ENCODE measurements around the gene WWC2.
"Not testable (repeated sequence)": the region's sequence is repeated elsewhere in the genome, so short reads cannot be mapped to it uniquely, and the experiment has no call there.

The WWC2 gene

DNA sequence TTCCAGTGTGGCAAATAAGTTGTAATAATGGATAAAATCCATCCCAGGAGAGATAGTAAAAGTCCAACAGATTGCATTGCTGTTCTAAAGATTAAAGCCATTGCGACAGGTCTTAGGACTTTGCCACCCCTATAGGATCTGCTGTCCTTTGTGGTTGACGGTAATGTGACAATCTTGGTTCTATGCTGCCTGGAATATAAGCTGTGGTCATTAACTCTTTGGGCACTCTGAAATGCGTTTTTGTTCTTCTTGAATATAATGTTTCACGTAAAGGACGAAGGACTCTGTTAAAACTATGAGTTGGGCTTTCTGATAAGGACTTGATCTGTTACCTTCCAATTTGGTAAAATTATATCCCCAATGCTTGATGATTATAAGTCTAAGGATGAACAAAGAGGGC lies 223.3 kb downstream of the WWC2 start, which contains the start of gene CLDN24:
CLDN24 (minus strand) TSS at position 101 of the 400 bp plus-strand sequence; CDS start at position 101, 0 bp downstream.
- Histone ChIP-seq H3K27ac (ENCODE audit: low read depth, low read length) (no peak within 1 kb of the TSS), H3K4me3 (ENCODE audit: low read depth in 1 of 2, low read length in 2 of 2) (no peak within 1 kb of the TSS), H3K36me3 (ENCODE audit: control insufficient read depth in 1 of 2, insufficient read depth in 2 of 2, low read length in 2 of 2) (no peaks in the 10 kb centered on the region), H3K9me3 (ENCODE audit: control insufficient read depth in 1 of 2, low read length in 2 of 2) (no peaks in the 10 kb centered on the region), H3K27me3 (ENCODE audit: control insufficient read depth in 1 of 2, insufficient read depth in 2 of 2, low read length in 2 of 2) (no peaks in the 10 kb centered on the region), H3K9ac (ENCODE audit: low read depth in 1 of 2, low read length in 2 of 2) (no peak within 1 kb of the TSS), H3K4me1 (ENCODE audit: control insufficient read depth in 1 of 2, insufficient read depth in 2 of 2, low read length in 2 of 2) (no peaks in the 10 kb centered on the region)

DNA sequence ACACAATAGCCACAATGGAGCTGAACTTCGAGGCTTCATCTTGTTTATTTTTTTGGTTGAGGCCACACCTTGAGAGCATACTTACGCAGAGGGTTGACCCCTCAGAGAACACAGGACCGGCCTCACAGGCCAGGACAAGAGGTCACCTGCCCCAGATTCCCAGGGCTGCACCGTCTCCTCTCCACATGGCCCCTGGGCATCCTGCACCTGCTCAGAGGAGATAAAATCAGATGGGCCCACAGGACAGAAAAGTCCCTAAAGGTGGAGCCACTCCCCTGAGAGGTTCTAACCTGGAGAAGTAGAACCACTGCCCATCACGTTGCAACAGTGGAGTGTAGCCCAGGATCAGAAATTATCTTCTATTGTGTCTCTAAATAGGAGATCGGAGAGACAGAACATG lies 224.2 kb downstream of the WWC2 start:
- Histone ChIP-seq H3K4me1 (ENCODE audit: control insufficient read depth in 1 of 2, insufficient read depth in 2 of 2, low read length in 2 of 2) (no peaks in the 10 kb centered on the region), H3K36me3 (ENCODE audit: control insufficient read depth in 1 of 2, insufficient read depth in 2 of 2, low read length in 2 of 2) (no peaks in the 10 kb centered on the region), H3K27me3 (ENCODE audit: control insufficient read depth in 1 of 2, insufficient read depth in 2 of 2, low read length in 2 of 2) (no peaks in the 10 kb centered on the region), H3K9ac (ENCODE audit: low read depth in 1 of 2, low read length in 2 of 2) (no peak overlapping the region), H3K9me3 (ENCODE audit: control insufficient read depth in 1 of 2, low read length in 2 of 2) (no peaks in the 10 kb centered on the region), H3K4me3 (ENCODE audit: low read depth in 1 of 2, low read length in 2 of 2) (no peak overlapping the region), H3K27ac (ENCODE audit: low read depth, low read length) (no peak overlapping the region)

DNA sequence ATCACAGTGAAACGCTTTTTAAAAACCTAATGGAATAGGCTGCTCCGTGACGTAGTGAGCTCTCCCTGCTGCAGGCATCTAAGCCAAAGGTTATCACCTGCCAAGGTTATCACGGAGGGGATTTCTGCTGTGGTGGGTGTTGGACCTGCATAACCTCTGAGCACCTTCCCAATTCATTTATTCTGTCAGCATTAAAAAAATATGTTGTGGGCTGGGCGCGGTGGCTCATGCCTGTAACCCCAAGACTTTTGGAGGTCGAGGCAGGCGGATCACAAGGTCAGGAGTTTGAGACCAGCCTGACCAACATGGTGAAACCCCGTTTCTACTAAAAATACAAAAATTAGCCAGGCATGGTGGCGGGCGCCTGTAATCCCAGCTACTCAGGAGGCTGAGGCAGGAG lies 225.0 kb downstream of the WWC2 start:
- not testable (repeated sequence) for H3K4me3 ChIP-seq (ENCODE audit: low read depth in 1 of 2, low read length in 2 of 2); H3K27ac ChIP-seq (ENCODE audit: low read depth, low read length); H3K36me3 ChIP-seq (ENCODE audit: control insufficient read depth in 1 of 2, insufficient read depth in 2 of 2, low read length in 2 of 2); H3K9ac ChIP-seq (ENCODE audit: low read depth in 1 of 2, low read length in 2 of 2); H3K27me3 ChIP-seq (ENCODE audit: control insufficient read depth in 1 of 2, insufficient read depth in 2 of 2, low read length in 2 of 2); H3K4me1 ChIP-seq (ENCODE audit: control insufficient read depth in 1 of 2, insufficient read depth in 2 of 2, low read length in 2 of 2); H3K9me3 ChIP-seq (ENCODE audit: control insufficient read depth in 1 of 2, low read length in 2 of 2)

GRCh38 chr4:183324619-183325018 lies 225.6 kb downstream of the WWC2 start:
- Histone ChIP-seq H3K9ac (ENCODE audit: low read depth in 1 of 2, low read length in 2 of 2) (no peak overlapping the region), H3K4me3 (ENCODE audit: low read depth in 1 of 2, low read length in 2 of 2) (no peak overlapping the region), H3K27me3 (ENCODE audit: control insufficient read depth in 1 of 2, insufficient read depth in 2 of 2, low read length in 2 of 2) (no peaks in the 10 kb centered on the region), H3K36me3 (ENCODE audit: control insufficient read depth in 1 of 2, insufficient read depth in 2 of 2, low read length in 2 of 2) (no peaks in the 10 kb centered on the region), H3K9me3 (ENCODE audit: control insufficient read depth in 1 of 2, low read length in 2 of 2) (peaks cover 0 to 6% of the 10 kb centered on the region in 2 donors), H3K4me1 (ENCODE audit: control insufficient read depth in 1 of 2, insufficient read depth in 2 of 2, low read length in 2 of 2) (no peaks in the 10 kb centered on the region), H3K27ac (ENCODE audit: low read depth, low read length) (no peak overlapping the region)

DNA sequence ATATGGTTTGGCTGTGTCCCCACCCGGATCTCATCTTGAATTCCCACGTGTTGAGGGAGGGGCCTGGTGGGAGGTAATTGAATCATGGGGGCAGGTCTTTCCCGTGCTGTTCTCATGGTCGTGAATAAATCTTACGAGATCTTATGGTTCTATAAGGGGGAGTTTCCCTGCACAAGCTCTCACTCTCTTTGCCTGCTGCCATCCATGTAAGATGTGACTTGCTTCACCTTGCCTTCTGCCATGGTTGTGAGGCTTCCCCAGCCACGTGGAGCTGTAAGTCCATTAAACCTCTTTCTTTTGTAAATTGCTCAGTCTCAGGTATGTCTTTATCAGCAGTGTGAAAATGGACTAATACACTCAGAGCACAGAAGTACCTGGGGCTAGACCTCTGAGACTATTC lies 227.3 kb downstream of the WWC2 start:
- H3K27ac ChIP-seq (ENCODE audit: low read depth, low read length); H3K9ac ChIP-seq (ENCODE audit: low read depth in 1 of 2, low read length in 2 of 2); H3K36me3 ChIP-seq (ENCODE audit: control insufficient read depth in 1 of 2, insufficient read depth in 2 of 2, low read length in 2 of 2); H3K4me1 ChIP-seq (ENCODE audit: control insufficient read depth in 1 of 2, insufficient read depth in 2 of 2, low read length in 2 of 2); H3K9me3 ChIP-seq (ENCODE audit: control insufficient read depth in 1 of 2, low read length in 2 of 2); H3K27me3 ChIP-seq (ENCODE audit: control insufficient read depth in 1 of 2, insufficient read depth in 2 of 2, low read length in 2 of 2); H3K4me3 ChIP-seq (ENCODE audit: low read depth in 1 of 2, low read length in 2 of 2): not testable (repeated sequence)

DNA sequence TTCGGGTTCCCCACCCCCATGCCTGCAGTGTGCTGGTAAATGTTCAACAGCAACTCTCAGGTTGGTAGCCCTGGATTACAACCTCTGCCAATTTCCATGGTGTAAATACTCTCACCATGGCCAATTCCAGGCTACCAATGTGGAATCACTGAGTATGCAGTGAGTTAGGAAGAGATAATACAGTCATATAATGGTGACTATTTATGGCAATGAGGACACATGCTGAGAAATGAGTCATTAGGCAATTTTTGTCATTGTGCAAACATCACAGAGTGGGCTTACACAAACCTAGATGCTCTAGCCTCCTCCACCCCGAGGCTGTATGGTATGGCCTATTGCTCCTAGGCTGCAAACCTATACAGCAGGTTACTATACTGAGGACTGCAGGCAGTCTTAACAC lies 227.8 kb downstream of the WWC2 start:
- Histone ChIP-seq H3K27me3 (ENCODE audit: control insufficient read depth in 1 of 2, insufficient read depth in 2 of 2, low read length in 2 of 2) (no peaks in the 10 kb centered on the region), H3K9ac (ENCODE audit: low read depth in 1 of 2, low read length in 2 of 2) (no peak overlapping the region), H3K9me3 (ENCODE audit: control insufficient read depth in 1 of 2, low read length in 2 of 2) (peaks cover 0 to 6% of the 10 kb centered on the region in 2 donors), H3K4me3 (ENCODE audit: low read depth in 1 of 2, low read length in 2 of 2) (no peak overlapping the region), H3K27ac (ENCODE audit: low read depth, low read length) (no peak overlapping the region), H3K4me1 (ENCODE audit: control insufficient read depth in 1 of 2, insufficient read depth in 2 of 2, low read length in 2 of 2) (no peaks in the 10 kb centered on the region), H3K36me3 (ENCODE audit: control insufficient read depth in 1 of 2, insufficient read depth in 2 of 2, low read length in 2 of 2) (no peaks in the 10 kb centered on the region)

DNA sequence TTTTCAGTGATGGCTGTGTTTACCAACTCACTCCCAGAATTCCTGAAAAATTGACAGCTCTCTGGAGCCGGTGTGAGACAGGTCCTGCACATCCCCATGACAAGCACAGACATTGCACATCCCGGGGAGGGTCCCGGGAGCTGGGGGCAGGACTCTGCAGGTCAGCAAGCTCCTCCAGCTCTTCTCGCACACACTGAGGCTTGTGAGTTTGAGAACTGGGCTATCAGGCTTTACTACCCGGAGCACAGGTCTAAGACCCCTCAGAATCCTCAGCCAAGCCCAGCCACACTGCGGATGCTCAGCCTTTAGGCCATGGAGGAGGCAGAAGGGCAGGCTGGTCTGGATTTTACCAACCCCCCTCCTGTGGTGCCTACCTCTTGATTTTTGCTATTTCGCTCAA lies 228.8 kb downstream of the WWC2 start:
- H3K4me3 ChIP-seq (ENCODE audit: low read depth in 1 of 2, low read length in 2 of 2): no peak overlapping the region
- no peaks in the 10 kb centered on the region for H3K27me3 ChIP-seq (ENCODE audit: control insufficient read depth in 1 of 2, insufficient read depth in 2 of 2, low read length in 2 of 2)
- H3K36me3 ChIP-seq (ENCODE audit: control insufficient read depth in 1 of 2, insufficient read depth in 2 of 2, low read length in 2 of 2): no peaks in the 10 kb centered on the region
- no peak overlapping the region for H3K9ac ChIP-seq (ENCODE audit: low read depth in 1 of 2, low read length in 2 of 2)
- H3K4me1 ChIP-seq (ENCODE audit: control insufficient read depth in 1 of 2, insufficient read depth in 2 of 2, low read length in 2 of 2): no peaks in the 10 kb centered on the region
- peaks cover 0 to 6% of the 10 kb centered on the region in 2 donors for H3K9me3 ChIP-seq (ENCODE audit: control insufficient read depth in 1 of 2, low read length in 2 of 2)
- H3K27ac ChIP-seq (ENCODE audit: low read depth, low read length): no peak overlapping the region

- H3K27ac ChIP-seq (ENCODE audit: low read depth, low read length): no peak overlapping the region
These were observed 229.8 kb downstream of the WWC2 start for GRCh38 chr4:183328832-183329231.

DNA sequence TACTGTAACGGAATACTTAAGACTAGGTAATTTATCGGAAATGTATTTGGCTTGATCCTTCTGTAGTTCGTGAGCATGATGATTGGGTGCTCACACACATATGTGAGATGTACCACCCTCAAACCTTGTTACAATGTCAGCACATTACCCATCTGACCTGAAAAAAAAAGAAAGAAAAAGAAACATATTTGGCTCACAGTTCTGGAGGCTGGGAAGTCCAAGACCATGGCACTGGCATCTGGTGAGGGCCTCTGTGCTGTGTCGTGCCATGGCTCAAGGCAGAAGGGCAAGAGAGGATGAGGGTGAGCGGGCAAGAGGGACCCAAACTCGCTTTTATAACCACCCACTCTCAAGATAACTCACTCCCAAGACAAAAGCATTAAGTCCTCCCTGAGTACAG lies 230.2 kb downstream of the WWC2 start:
- Histone ChIP-seq H3K4me1 (ENCODE audit: control insufficient read depth in 1 of 2, insufficient read depth in 2 of 2, low read length in 2 of 2) (peaks cover 0 to 5% of the 10 kb centered on the region in 2 donors), H3K27me3 (ENCODE audit: control insufficient read depth in 1 of 2, insufficient read depth in 2 of 2, low read length in 2 of 2) (peaks cover 0 to 3% of the 10 kb centered on the region in 2 donors), H3K36me3 (ENCODE audit: control insufficient read depth in 1 of 2, insufficient read depth in 2 of 2, low read length in 2 of 2) (no peaks in the 10 kb centered on the region), H3K9ac (ENCODE audit: low read depth in 1 of 2, low read length in 2 of 2) (no peak overlapping the region), H3K9me3 (ENCODE audit: control insufficient read depth in 1 of 2, low read length in 2 of 2) (peaks cover 0 to 6% of the 10 kb centered on the region in 2 donors), H3K27ac (ENCODE audit: low read depth, low read length) (no peak overlapping the region), H3K4me3 (ENCODE audit: low read depth in 1 of 2, low read length in 2 of 2) (no peak overlapping the region)

More at GRCh38 chr4:183328832-183329231, 229.8 kb downstream of the WWC2 start:
- no peak overlapping the region for H3K4me3 ChIP-seq (ENCODE audit: low read depth in 1 of 2, low read length in 2 of 2)
- no peak overlapping the region for H3K9ac ChIP-seq (ENCODE audit: low read depth in 1 of 2, low read length in 2 of 2)
- H3K4me1 ChIP-seq (ENCODE audit: control insufficient read depth in 1 of 2, insufficient read depth in 2 of 2, low read length in 2 of 2): peaks cover 0 to 3% of the 10 kb centered on the region in 2 donors
- peaks cover 0 to 3% of the 10 kb centered on the region in 2 donors for H3K27me3 ChIP-seq (ENCODE audit: control insufficient read depth in 1 of 2, insufficient read depth in 2 of 2, low read length in 2 of 2)
- peaks cover 0 to 6% of the 10 kb centered on the region in 2 donors for H3K9me3 ChIP-seq (ENCODE audit: control insufficient read depth in 1 of 2, low read length in 2 of 2)
- H3K36me3 ChIP-seq (ENCODE audit: control insufficient read depth in 1 of 2, insufficient read depth in 2 of 2, low read length in 2 of 2): no peaks in the 10 kb centered on the region

GRCh38 chr4:183329954-183330742 lies 231.1 kb downstream of the WWC2 start:
- Histone ChIP-seq H3K9me3 (ENCODE audit: control insufficient read depth in 1 of 2, low read length in 2 of 2) (peaks cover 0 to 6% of the 10 kb centered on the region in 2 donors), H3K27me3 (ENCODE audit: control insufficient read depth in 1 of 2, insufficient read depth in 2 of 2, low read length in 2 of 2) (peaks cover 0 to 3% of the 10 kb centered on the region in 2 donors), H3K4me1 (ENCODE audit: control insufficient read depth in 1 of 2, insufficient read depth in 2 of 2, low read length in 2 of 2) (peaks cover 0 to 5% of the 10 kb centered on the region in 2 donors), H3K9ac (ENCODE audit: low read depth in 1 of 2, low read length in 2 of 2) (no peak overlapping the region), H3K36me3 (ENCODE audit: control insufficient read depth in 1 of 2, insufficient read depth in 2 of 2, low read length in 2 of 2) (no peaks in the 10 kb centered on the region), H3K4me3 (ENCODE audit: low read depth in 1 of 2, low read length in 2 of 2) (no peak overlapping the region), H3K27ac (ENCODE audit: low read depth, low read length) (no peak overlapping the region)

Measured in duodenal mucosa (tissue), 2 donors.